Measurements from ENCODE around the gene RPS6KA1.

The RPS6KA1 gene

DNA sequence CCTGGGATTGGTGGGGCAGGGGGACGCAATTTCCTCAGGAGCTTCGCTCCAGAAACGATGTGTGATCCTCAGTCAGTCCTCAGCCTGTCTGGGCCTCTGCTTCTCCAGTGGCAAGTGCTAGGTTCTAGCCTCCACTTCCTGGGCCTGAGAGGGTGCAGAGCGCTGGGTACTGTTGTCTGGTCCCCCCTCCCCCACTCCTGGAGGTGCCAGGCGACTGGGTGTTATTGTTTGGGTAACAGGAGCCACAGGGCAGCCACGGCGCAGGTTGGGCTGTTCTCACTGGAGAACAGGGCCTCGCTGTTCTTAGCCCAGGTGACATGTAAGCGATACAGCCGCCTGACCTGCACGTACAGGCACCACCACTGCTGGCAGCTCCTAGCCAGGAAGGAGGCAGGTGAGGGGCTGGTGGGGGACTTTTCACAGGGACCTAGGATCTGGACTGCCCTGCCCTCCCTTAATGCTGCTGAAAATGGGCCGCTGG lies 2.1 kb downstream of the RPS6KA1 start:
- no peak overlapping the region for H3K27ac ChIP-seq

DNA sequence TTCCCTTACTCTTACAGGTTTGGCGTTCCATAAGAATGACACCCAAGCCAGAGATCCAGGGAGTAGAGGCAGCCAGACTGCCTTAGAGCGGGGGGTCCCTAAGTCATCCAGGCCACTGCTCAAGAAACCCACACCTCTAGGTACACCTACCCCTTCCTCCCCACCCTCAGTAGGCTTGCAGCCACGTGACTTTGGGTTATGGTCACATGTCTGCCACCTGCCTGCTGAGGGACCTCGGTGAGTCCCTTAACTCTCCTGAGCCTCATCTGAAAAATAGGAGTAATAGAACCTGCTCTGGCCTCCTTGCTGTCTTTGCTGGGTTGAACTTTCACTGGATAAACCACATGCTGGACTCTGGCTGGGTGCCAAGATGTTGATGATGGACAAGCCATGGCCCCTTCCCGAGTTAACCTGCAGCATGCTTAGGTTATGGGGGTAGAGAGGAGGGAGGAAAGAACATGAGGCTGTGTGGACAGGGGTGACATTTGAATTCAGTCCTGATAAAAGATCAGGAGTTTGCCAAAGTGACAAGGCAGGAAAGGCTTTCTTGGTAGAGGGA lies 4.5 kb downstream of the RPS6KA1 start:
- no peaks in the 10 kb centered on the region for H3K36me3 ChIP-seq
- no peaks in the 10 kb centered on the region for H3K9me3 ChIP-seq
- TF ChIP-seq, protein P1, sequence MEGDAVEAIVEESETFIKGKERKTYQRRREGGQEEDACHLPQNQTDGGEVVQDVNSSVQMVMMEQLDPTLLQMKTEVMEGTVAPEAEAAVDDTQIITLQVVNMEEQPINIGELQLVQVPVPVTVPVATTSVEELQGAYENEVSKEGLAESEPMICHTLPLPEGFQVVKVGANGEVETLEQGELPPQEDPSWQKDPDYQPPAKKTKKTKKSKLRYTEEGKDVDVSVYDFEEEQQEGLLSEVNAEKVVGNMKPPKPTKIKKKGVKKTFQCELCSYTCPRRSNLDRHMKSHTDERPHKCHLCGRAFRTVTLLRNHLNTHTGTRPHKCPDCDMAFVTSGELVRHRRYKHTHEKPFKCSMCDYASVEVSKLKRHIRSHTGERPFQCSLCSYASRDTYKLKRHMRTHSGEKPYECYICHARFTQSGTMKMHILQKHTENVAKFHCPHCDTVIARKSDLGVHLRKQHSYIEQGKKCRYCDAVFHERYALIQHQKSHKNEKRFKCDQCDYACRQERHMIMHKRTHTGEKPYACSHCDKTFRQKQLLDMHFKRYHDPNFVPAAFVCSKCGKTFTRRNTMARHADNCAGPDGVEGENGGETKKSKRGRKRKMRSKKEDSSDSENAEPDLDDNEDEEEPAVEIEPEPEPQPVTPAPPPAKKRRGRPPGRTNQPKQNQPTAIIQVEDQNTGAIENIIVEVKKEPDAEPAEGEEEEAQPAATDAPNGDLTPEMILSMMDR (IDR thresholded peaks at IDR 0.05), result no peak
- H3K4me3 ChIP-seq, result no peak overlapping the region
- peaks cover 0 to 20% (median 5%) of the 10 kb centered on the region in 4 donors for H3K4me1 ChIP-seq
- peaks cover 0 to 28% of the 10 kb centered on the region in 2 donors for H3K27me3 ChIP-seq
- H3K27ac ChIP-seq, result no peak overlapping the region
- intact Hi-C loops (cut with DNase I; ENCODE audit: low total_unique reads), result no loop called here
- DNase-seq, result no peak

More for the DNA sequence above, 2.1 kb downstream of the RPS6KA1 start:
- TF ChIP-seq, protein P1 (IDR thresholded peaks at IDR 0.05), result no peak
- Histone ChIP-seq H3K27me3 (peaks cover 0 to 44% of the 10 kb centered on the region in 2 donors), H3K9me3 (no peaks in the 10 kb centered on the region), H3K4me1 (peaks cover 0 to 20% (median 5%) of the 10 kb centered on the region in 4 donors), H3K36me3 (no peaks in the 10 kb centered on the region), H3K4me3 (no peak overlapping the region)
- intact Hi-C loops (cut with DNase I; ENCODE audit: low total_unique reads), result no loop called here
- no peak for DNase-seq

DNA sequence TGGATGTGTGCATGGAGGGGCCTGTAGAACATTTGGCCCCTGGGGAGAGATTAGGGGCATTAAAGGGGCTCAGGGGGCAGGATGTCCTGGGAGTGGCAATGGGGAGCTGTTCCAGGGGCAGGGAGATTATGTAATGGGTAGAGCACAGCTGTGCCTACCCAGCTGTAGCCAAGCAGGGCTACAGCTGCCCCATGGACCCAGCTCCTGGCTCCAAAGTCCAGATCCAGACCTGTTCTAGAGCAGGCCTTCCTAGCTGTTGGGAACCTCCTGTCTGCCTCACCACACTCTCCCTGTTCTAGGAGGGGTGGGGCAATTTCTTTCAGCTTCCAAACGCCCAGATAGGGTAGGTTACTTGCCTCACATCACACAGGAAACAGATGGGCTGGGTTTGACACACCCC lies 5.6 kb downstream of the RPS6KA1 start:
- TF ChIP-seq, protein P1 (IDR thresholded peaks at IDR 0.05), result no peak
- Histone ChIP-seq H3K36me3 (no peaks in the 10 kb centered on the region), H3K27ac (no peak overlapping the region), H3K4me1 (peaks cover 0 to 15% (median 2%) of the 10 kb centered on the region in 4 donors), H3K9me3 (no peaks in the 10 kb centered on the region), H3K4me3 (no peak overlapping the region), H3K27me3 (peaks cover 0 to 21% of the 10 kb centered on the region in 2 donors)
- intact Hi-C loops (cut with DNase I; ENCODE audit: low total_unique reads), result no loop called here
- no peak for DNase-seq

DNA sequence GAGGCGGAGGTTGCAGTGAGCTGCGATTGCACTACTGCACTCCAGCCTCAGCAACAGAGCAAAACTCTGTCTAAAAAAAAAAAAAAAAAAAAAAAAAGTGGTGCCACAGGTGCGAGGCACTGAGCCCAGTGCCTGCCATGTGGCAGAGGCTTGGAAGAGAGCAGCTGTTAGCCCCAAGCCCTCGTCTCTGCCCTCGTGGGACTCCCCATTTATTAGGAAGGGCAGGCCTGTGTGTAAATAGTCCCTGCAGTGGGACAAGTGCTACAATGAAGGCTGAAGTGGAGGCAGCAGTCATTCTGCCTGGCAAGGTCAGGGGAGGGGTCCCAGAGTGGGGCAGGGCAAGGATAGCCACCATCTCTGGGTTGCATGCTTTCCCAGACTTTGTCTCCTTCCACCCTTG lies 6.5 kb downstream of the RPS6KA1 start:
- DNase-seq, result no peak
- Histone ChIP-seq H3K4me1 (peaks cover 0 to 8% (median 0%) of the 10 kb centered on the region in 4 donors), H3K27me3 (peaks cover 0 to 13% of the 10 kb centered on the region in 2 donors), H3K36me3 (no peaks in the 10 kb centered on the region), H3K4me3 (no peak overlapping the region), H3K27ac (no peak overlapping the region), H3K9me3 (no peaks in the 10 kb centered on the region)
- TF ChIP-seq, protein P1 (IDR thresholded peaks at IDR 0.05), result no peak
- intact Hi-C loops (cut with DNase I; ENCODE audit: low total_unique reads), result no loop called here

DNA sequence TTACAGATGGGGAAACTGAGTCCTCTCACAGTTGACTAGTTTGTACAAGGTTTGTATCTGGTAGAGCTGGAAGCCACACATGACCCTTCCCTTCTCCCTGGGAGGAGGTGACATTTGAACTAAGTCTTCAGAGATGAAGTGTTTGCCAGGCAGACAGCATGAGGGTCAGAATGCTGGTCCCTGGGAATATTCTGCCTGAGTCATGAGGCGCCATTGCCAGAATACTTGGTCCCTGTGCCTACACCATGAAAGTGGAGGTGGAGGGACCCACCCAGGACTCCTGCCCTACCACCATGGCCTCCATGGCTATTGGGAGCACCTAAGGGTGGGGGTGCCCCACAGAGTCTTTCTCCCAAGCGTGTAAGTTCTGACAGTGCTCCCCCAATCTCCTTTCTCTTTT lies 7.0 kb downstream of the RPS6KA1 start:
- H3K4me3 ChIP-seq, result no peak overlapping the region
- DNase-seq, result no peak
- TF ChIP-seq, protein P1 (IDR thresholded peaks at IDR 0.05), result no peak
- no peak overlapping the region for H3K27ac ChIP-seq
- H3K27me3 ChIP-seq, result peaks cover 0 to 10% of the 10 kb centered on the region in 2 donors
- H3K4me1 ChIP-seq, result peaks cover 0 to 10% (median 0%) of the 10 kb centered on the region in 4 donors
- H3K36me3 ChIP-seq, result no peaks in the 10 kb centered on the region
- intact Hi-C loops (cut with DNase I; ENCODE audit: low total_unique reads), result no loop called here
- no peaks in the 10 kb centered on the region for H3K9me3 ChIP-seq
